Measurements from ENCODE around the gene PSMA1.

The PSMA1 gene

GRCh38 chr11:14529321-14529720, 9.1 kb upstream of the PSMA1 start:
- Histone ChIP-seq H3K27me3 (ENCODE audit: insufficient read depth, low read length) (no peaks in the 10 kb centered on the region), H3K36me3 (ENCODE audit: insufficient read depth, low read length) (no peaks in the 10 kb centered on the region), H3K27ac (ENCODE audit: low read depth, low read length) (no peak overlapping the region), H3K4me3 (ENCODE audit: low read length) (no peak overlapping the region), H3K9me3 (ENCODE audit: insufficient read depth, low read depth, low read length) (no peaks in the 10 kb centered on the region), H3K4me1 (ENCODE audit: insufficient read depth, low read length) (peaks cover 12% of the 10 kb centered on the region), H3K9ac (ENCODE audit: low read depth, low read length) (no peak overlapping the region)
- WGBS, result 90% methylated on average over 3 of the region's 3 CpGs

DNA sequence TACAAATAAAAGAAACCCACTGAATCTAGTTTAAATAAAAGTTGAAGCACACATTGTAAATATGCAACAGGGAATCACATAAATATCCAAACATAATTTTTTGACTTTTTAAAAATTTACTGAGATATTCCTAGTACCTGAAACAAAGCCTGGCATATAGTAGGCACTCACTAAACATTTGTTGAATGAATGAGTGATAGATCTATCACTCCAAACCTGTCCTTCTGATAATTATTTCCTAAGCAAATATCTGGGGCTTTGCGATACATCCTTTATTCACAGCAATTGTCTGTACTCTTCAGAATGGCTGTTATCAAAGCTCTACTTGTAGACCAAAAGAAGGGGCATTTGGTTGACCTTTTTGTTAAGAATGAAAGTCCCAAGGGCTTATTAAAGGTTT, 2.6 kb upstream of the PSMA1 start:
- H3K9me3 ChIP-seq (ENCODE audit: insufficient read depth, low read depth, low read length), result no peaks in the 10 kb centered on the region
- H3K9ac ChIP-seq (ENCODE audit: low read depth, low read length), result no peak overlapping the region
- no peak overlapping the region for H3K27ac ChIP-seq (ENCODE audit: low read depth, low read length)
- H3K4me1 ChIP-seq (ENCODE audit: insufficient read depth, low read length), result peaks cover 12% of the 10 kb centered on the region; the same call in 1 of the 2 replicates
- peaks cover 10% of the 10 kb centered on the region for H3K36me3 ChIP-seq (ENCODE audit: insufficient read depth, low read length)
- no peak overlapping the region for H3K4me3 ChIP-seq (ENCODE audit: low read length)
- no peaks in the 10 kb centered on the region for H3K27me3 ChIP-seq (ENCODE audit: insufficient read depth, low read length)
- 100% methylated on average over 1 of the region's 1 CpG for WGBS

GRCh38 chr11:14522245-14522644, 2.1 kb upstream of the PSMA1 start:
- no peak overlapping the region for H3K9ac ChIP-seq (ENCODE audit: low read depth, low read length)
- H3K4me1 ChIP-seq (ENCODE audit: insufficient read depth, low read length), result peaks cover 12% of the 10 kb centered on the region; the same call in 1 of the 2 replicates
- no peak overlapping the region for H3K27ac ChIP-seq (ENCODE audit: low read depth, low read length)
- no CpG with 5 or more reads among the region's 1 CpG for WGBS
- H3K36me3 ChIP-seq (ENCODE audit: insufficient read depth, low read length), result peaks cover 15% of the 10 kb centered on the region
- no peaks in the 10 kb centered on the region for H3K27me3 ChIP-seq (ENCODE audit: insufficient read depth, low read length)
- no peaks in the 10 kb centered on the region for H3K9me3 ChIP-seq (ENCODE audit: insufficient read depth, low read depth, low read length)
- no peak overlapping the region for H3K4me3 ChIP-seq (ENCODE audit: low read length)

DNA sequence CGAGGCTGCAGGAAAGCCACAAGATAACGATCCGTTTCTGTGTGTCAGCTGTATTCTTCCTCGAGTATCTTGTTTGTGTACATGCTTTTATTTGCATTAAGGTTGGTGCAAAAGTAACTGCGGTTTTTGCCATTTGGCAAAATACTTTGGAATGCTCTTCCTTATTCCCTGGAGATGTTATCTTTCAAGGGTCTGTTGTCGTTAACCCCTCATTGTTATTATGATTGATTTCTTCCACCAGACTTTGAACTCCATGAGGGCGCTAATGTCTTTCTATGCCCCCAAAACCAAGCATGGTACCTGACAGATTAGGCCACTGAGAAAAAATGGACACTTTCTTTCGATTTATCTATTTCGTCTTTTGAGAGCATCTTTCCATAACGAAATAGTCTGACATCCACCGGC, 563 bp upstream of the PSMA1 start:
- Histone ChIP-seq H3K9me3 (ENCODE audit: insufficient read depth, low read depth, low read length) (no peaks in the 10 kb centered on the region), H3K4me3 (ENCODE audit: low read length) (peak overlapping the region; percentile 78), H3K27me3 (ENCODE audit: insufficient read depth, low read length) (no peaks in the 10 kb centered on the region), H3K36me3 (ENCODE audit: insufficient read depth, low read length) (peaks cover 29% of the 10 kb centered on the region), H3K4me1 (ENCODE audit: insufficient read depth, low read length) (peaks cover 12% of the 10 kb centered on the region; the same call in 1 of the 2 replicates), H3K27ac (ENCODE audit: low read depth, low read length) (peak overlapping the region; percentile 71; the same call in 1 of the 2 replicates), H3K9ac (ENCODE audit: low read depth, low read length) (peak overlapping the region; percentile 78)
- WGBS, result 29% methylated on average over 11 of the region's 11 CpGs

GRCh38 chr11:14519597-14519916, 629 bp downstream of the PSMA1 start:
- Histone ChIP-seq H3K4me1 (ENCODE audit: insufficient read depth, low read length) (peaks cover 12% of the 10 kb centered on the region; the same call in 1 of the 2 replicates), H3K9me3 (ENCODE audit: insufficient read depth, low read depth, low read length) (no peaks in the 10 kb centered on the region), H3K27me3 (ENCODE audit: insufficient read depth, low read length) (no peaks in the 10 kb centered on the region), H3K4me3 (ENCODE audit: low read length) (peak overlapping the region; percentile 78), H3K9ac (ENCODE audit: low read depth, low read length) (peak overlapping the region; percentile 88), H3K36me3 (ENCODE audit: insufficient read depth, low read length) (peaks cover 38% of the 10 kb centered on the region), H3K27ac (ENCODE audit: low read depth, low read length) (peak overlapping the region; percentile 75)
- 1% methylated on average over 7 of the region's 10 CpGs for WGBS

GRCh38 chr11:14518820-14519219, 1.4 kb downstream of the PSMA1 start:
- 95% methylated on average over 3 of the region's 3 CpGs for WGBS
- H3K9ac ChIP-seq (ENCODE audit: low read depth, low read length), result peak overlapping the region; percentile 88; the same call in 1 of the 2 replicates
- no peak overlapping the region for H3K27ac ChIP-seq (ENCODE audit: low read depth, low read length)
- no peaks in the 10 kb centered on the region for H3K27me3 ChIP-seq (ENCODE audit: insufficient read depth, low read length)
- H3K9me3 ChIP-seq (ENCODE audit: insufficient read depth, low read depth, low read length), result no peaks in the 10 kb centered on the region
- H3K36me3 ChIP-seq (ENCODE audit: insufficient read depth, low read length), result peaks cover 46% of the 10 kb centered on the region
- peak overlapping the region; percentile 78 for H3K4me3 ChIP-seq (ENCODE audit: low read length)
- H3K4me1 ChIP-seq (ENCODE audit: insufficient read depth, low read length), result peaks cover 12% of the 10 kb centered on the region; the same call in 1 of the 2 replicates

- Histone ChIP-seq H3K9ac (ENCODE audit: low read depth, low read length) (no peak overlapping the region), H3K36me3 (ENCODE audit: insufficient read depth, low read length) (peaks cover 92% of the 10 kb centered on the region), H3K9me3 (ENCODE audit: insufficient read depth, low read depth, low read length) (no peaks in the 10 kb centered on the region), H3K27ac (ENCODE audit: low read depth, low read length) (no peak overlapping the region), H3K4me3 (ENCODE audit: low read length) (no peak overlapping the region), H3K4me1 (ENCODE audit: insufficient read depth, low read length) (peaks cover 5% of the 10 kb centered on the region; the same call in 1 of the 2 replicates), H3K27me3 (ENCODE audit: insufficient read depth, low read length) (no peaks in the 10 kb centered on the region)
- WGBS, result 100% methylated on average over 3 of the region's 4 CpGs
Measured at GRCh38 chr11:14513800-14514199, 6.4 kb downstream of the PSMA1 start.

GRCh38 chr11:14506532-14506931, 13.7 kb downstream of the PSMA1 start:
- Histone ChIP-seq H3K9ac (ENCODE audit: low read depth, low read length) (no peak overlapping the region), H3K27ac (ENCODE audit: low read depth, low read length) (no peak overlapping the region), H3K4me1 (ENCODE audit: insufficient read depth, low read length) (no peaks in the 10 kb centered on the region), H3K4me3 (ENCODE audit: low read length) (no peak overlapping the region), H3K27me3 (ENCODE audit: insufficient read depth, low read length) (no peaks in the 10 kb centered on the region), H3K9me3 (ENCODE audit: insufficient read depth, low read depth, low read length) (no peaks in the 10 kb centered on the region), H3K36me3 (ENCODE audit: insufficient read depth, low read length) (peaks cover 81% of the 10 kb centered on the region)
- 98% methylated on average over 3 of the region's 3 CpGs for WGBS

DNA sequence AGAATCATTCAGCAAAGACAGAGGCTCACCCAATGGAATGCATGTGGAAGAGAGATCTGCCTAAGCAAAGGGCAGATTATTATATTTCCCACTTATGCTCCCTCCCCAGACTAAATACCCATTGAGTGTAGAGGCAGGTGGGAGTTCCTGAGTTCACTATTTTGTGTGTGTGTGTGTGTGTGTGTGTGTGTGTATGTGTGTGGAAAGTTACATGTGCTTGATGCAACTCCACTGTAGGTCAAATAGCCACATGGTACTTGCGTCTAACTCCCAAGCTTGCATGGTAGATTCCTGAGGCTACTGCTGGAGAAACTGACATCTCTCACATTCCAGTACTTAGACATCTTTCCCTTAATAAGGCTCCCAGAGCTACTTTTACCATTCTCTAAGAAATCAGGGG, 17.2 kb downstream of the PSMA1 start:
- Histone ChIP-seq H3K9ac (ENCODE audit: low read depth, low read length) (no peak overlapping the region), H3K4me1 (ENCODE audit: insufficient read depth, low read length) (peaks cover 4% of the 10 kb centered on the region), H3K27ac (ENCODE audit: low read depth, low read length) (no peak overlapping the region), H3K4me3 (ENCODE audit: low read length) (no peak overlapping the region), H3K27me3 (ENCODE audit: insufficient read depth, low read length) (no peaks in the 10 kb centered on the region), H3K9me3 (ENCODE audit: insufficient read depth, low read depth, low read length) (no peaks in the 10 kb centered on the region), H3K36me3 (ENCODE audit: insufficient read depth, low read length) (peaks cover 53% of the 10 kb centered on the region)
- WGBS, result 93% methylated on average over 1 of the region's 1 CpG

DNA sequence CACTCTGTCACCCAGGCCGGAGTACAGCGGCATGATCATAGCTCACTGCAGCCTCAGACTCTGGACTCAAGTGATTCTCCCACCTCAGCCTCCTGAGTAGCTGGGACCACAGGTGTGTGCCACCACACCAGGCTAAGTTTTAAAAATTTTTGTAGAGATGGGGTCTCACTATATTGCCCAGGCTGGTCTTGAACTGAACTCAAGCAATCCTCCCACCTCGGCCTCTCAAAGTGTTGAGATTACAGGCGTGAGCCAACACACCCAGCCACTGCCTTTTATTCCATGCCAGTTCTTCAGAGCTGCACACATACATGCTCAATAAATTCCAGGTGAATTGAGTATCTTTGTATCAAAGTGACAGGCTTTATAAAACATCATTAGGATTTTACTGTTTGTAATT, 18.1 kb downstream of the PSMA1 start:
- peaks cover 4% of the 10 kb centered on the region for H3K4me1 ChIP-seq (ENCODE audit: insufficient read depth, low read length)
- 94% methylated on average over 4 of the region's 4 CpGs for WGBS
- no peak overlapping the region for H3K9ac ChIP-seq (ENCODE audit: low read depth, low read length)
- H3K4me3 ChIP-seq (ENCODE audit: low read length), result no peak overlapping the region
- H3K27me3 ChIP-seq (ENCODE audit: insufficient read depth, low read length), result no peaks in the 10 kb centered on the region
- peaks cover 53% of the 10 kb centered on the region for H3K36me3 ChIP-seq (ENCODE audit: insufficient read depth, low read length)
- H3K9me3 ChIP-seq (ENCODE audit: insufficient read depth, low read depth, low read length), result no peaks in the 10 kb centered on the region
- H3K27ac ChIP-seq (ENCODE audit: low read depth, low read length), result no peak overlapping the region

GRCh38 chr11:14500181-14500651, 20.0 kb downstream of the PSMA1 start:
- peaks cover 53% of the 10 kb centered on the region for H3K36me3 ChIP-seq (ENCODE audit: insufficient read depth, low read length)
- H3K4me3 ChIP-seq (ENCODE audit: low read length), result peak overlapping the region; percentile 77
- peak overlapping the region; percentile 79 for H3K27ac ChIP-seq (ENCODE audit: low read depth, low read length)
- peaks cover 4% of the 10 kb centered on the region for H3K4me1 ChIP-seq (ENCODE audit: insufficient read depth, low read length)
- H3K9ac ChIP-seq (ENCODE audit: low read depth, low read length), result peak overlapping the region; percentile 84
- 5% methylated on average over 6 of the region's 6 CpGs for WGBS
- no peaks in the 10 kb centered on the region for H3K27me3 ChIP-seq (ENCODE audit: insufficient read depth, low read length)
- H3K9me3 ChIP-seq (ENCODE audit: insufficient read depth, low read depth, low read length), result no peaks in the 10 kb centered on the region

Data from HUES64 (cell line).